ENCODE results near the gene PLSCR2. TPM values are rescaled to one million over a fixed set of nuclear protein-coding genes. Genes with fewer than 3 reads are reported as not detected.
A peak's percentile ranks its signal among the peaks of the same experiment; 100 is the strongest.
"Not testable (repeated sequence)": the region's sequence is repeated elsewhere in the genome, so short reads cannot be mapped to it uniquely, and the experiment has no call there.

The PLSCR2 gene
- polyA plus RNA-seq, 1 donor from 2014 or later, result not detected

- Mint-ChIP-seq H3K36me3 (no peaks in the 10 kb centered on the region), H3K27me3 (no peaks in the 10 kb centered on the region)
Observed at GRCh38 chr3:146468671-146469149, 651 bp downstream of the PLSCR2 start.

GRCh38 chr3:146468234-146468633 lies 1.1 kb downstream of the PLSCR2 start:
- Mint-ChIP-seq H3K27me3 (no peaks in the 10 kb centered on the region), H3K4me3 (peak overlapping the region in 2 of 4 donors; percentile 39 to 93), H3K9me3 (no peaks in the 10 kb centered on the region), H3K27ac (peak overlapping the region; percentile 31 to 91 (median 91)), H3K4me1 (peaks cover 0 to 13% (median 9%) of the 10 kb centered on the region in 3 donors), H3K36me3 (no peaks in the 10 kb centered on the region)

More at GRCh38 chr3:146468671-146469149, 651 bp downstream of the PLSCR2 start:
- peak overlapping the region; percentile 83 to 91 (median 91) for H3K27ac Mint-ChIP-seq
- H3K4me1 Mint-ChIP-seq, result peaks cover 0 to 11% (median 9%) of the 10 kb centered on the region in 3 donors
- no peaks in the 10 kb centered on the region for H3K9me3 Mint-ChIP-seq
- H3K4me3 Mint-ChIP-seq, result peak overlapping the region; percentile 86 to 93 (median 92)

- Mint-ChIP-seq H3K4me1 (peaks cover 0 to 13% (median 9%) of the 10 kb centered on the region in 3 donors), H3K4me3 (no peak overlapping the region), H3K27ac (no peak overlapping the region), H3K36me3 (no peaks in the 10 kb centered on the region), H3K9me3 (no peaks in the 10 kb centered on the region), H3K27me3 (no peaks in the 10 kb centered on the region)
Observed at GRCh38 chr3:146466604-146467003, 2.8 kb downstream of the PLSCR2 start.

DNA sequence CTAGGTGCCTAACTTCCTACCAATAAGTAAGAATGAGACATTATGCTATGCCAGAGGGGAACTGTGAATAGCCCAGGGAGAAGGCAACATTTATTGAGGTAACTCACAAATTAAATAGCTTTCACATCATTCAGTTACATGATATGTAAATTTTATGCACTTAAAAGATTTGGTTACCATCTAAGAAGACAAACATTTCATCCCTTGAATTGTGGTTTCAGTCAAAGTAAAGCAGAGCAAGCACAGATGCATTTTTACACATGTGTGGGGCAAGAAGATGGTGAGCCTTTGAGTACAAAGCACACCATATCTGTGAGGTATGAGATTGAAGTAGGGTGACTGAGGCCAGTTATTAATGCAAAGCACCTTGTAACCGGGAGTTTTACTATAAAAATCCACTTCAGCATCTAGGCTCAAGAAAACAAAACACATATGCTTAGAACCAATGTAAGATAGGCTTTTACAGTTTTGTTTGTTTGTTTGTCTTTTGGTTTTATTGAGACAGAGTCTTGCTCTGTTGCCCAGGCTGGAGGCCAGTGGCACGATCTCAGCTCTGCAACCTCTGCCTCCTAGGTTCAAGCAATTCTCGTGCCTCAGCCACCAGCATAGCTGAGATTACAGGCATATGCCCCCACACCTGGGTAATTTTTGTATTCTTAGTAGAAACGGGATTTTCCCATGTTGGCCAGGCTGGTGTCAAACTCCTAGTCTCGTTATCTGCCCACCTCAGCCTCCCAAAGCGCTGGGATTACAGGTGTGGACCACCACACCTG lies 3.5 kb downstream of the PLSCR2 start:
- Mint-ChIP-seq H3K4me1 (peaks cover 0 to 13% (median 9%) of the 10 kb centered on the region in 3 donors), H3K36me3 (no peaks in the 10 kb centered on the region), H3K4me3 (no peak overlapping the region), H3K9me3 (no peaks in the 10 kb centered on the region), H3K27ac (no peak overlapping the region), H3K27me3 (no peaks in the 10 kb centered on the region)

DNA sequence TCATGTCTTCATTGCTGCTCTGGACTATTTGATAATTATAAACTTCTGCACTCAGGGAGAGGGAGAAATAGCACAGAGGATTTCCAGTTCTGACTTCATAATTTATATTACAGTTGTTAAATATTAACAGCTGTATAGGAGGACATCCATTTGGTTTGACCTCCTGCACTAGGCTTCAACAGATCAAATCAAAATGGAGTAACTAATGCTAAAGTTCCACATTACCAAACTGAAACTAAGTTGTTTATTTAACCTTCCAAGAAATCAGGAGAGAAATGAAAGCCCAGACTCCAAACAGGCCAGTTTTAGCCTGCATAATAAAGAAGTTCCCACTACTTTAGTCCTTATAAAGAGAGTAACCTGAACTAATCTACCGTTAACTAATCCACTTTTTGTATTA lies 4.6 kb downstream of the PLSCR2 start:
- no peaks in the 10 kb centered on the region for H3K9me3 Mint-ChIP-seq
- H3K27ac Mint-ChIP-seq, result no peak overlapping the region
- no peak overlapping the region for H3K4me3 Mint-ChIP-seq
- H3K36me3 Mint-ChIP-seq, result no peaks in the 10 kb centered on the region
- H3K4me1 Mint-ChIP-seq, result peaks cover 0 to 13% (median 11%) of the 10 kb centered on the region in 3 donors
- H3K27me3 Mint-ChIP-seq, result no peaks in the 10 kb centered on the region

- H3K4me1 Mint-ChIP-seq, result peaks cover 0 to 12% (median 9%) of the 10 kb centered on the region in 3 donors
- H3K36me3 Mint-ChIP-seq, result no peaks in the 10 kb centered on the region
- no peak overlapping the region for H3K4me3 Mint-ChIP-seq
- H3K27me3 Mint-ChIP-seq, result no peaks in the 10 kb centered on the region
- H3K27ac Mint-ChIP-seq, result no peak overlapping the region
- no peaks in the 10 kb centered on the region for H3K9me3 Mint-ChIP-seq
Observed at GRCh38 chr3:146464005-146464595, 5.3 kb downstream of the PLSCR2 start.

GRCh38 chr3:146454796-146455195 lies 14.6 kb downstream of the PLSCR2 start:
- H3K4me1 Mint-ChIP-seq, result peaks cover 0 to under 1% (median 0%) of the 10 kb centered on the region in 3 donors
- H3K27ac Mint-ChIP-seq, result no peak overlapping the region
- H3K9me3 Mint-ChIP-seq, result no peaks in the 10 kb centered on the region
- H3K4me3 Mint-ChIP-seq, result no peak overlapping the region
- no peaks in the 10 kb centered on the region for H3K27me3 Mint-ChIP-seq
- no peaks in the 10 kb centered on the region for H3K36me3 Mint-ChIP-seq

- Mint-ChIP-seq H3K4me1 (peaks cover 0 to 2% (median 2%) of the 10 kb centered on the region in 3 donors), H3K27ac (no peak overlapping the region), H3K9me3 (peaks cover 2 to 16% (median 13%) of the 10 kb centered on the region in 3 donors), H3K36me3 (peaks cover 2% of the 10 kb centered on the region), H3K27me3 (peaks cover 5% of the 10 kb centered on the region), H3K4me3 (no peak overlapping the region)
Observed at GRCh38 chr3:146449613-146450012, 19.7 kb downstream of the PLSCR2 start.

DNA sequence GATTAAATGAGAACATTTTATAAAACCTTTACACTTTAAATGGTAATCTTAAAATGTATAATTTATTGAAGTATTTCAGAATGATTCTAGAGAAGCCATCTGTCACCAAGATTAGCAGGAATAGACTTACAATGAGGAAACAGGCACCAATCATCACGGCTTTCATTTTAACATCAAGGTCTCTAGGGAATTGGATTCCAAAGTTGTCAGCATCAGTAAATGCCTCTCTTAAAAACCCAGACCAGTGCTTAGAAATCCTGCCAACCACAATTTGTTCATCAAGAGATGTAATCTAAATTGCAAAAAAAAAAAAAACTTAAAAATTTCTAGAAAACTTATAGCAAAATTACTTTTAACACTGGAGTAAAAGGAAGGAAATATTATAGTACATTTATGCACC lies 20.3 kb downstream of the PLSCR2 start:
- no peak overlapping the region for H3K27ac Mint-ChIP-seq
- peaks cover 2 to 17% (median 13%) of the 10 kb centered on the region in 3 donors for H3K9me3 Mint-ChIP-seq
- H3K27me3 Mint-ChIP-seq, result peaks cover 5% of the 10 kb centered on the region
- H3K4me3 Mint-ChIP-seq, result no peak overlapping the region
- H3K36me3 Mint-ChIP-seq, result peaks cover 2% of the 10 kb centered on the region
- peaks cover 0 to 2% (median 2%) of the 10 kb centered on the region in 3 donors for H3K4me1 Mint-ChIP-seq

- Mint-ChIP-seq H3K27ac (no peak overlapping the region), H3K27me3 (peaks cover 5% of the 10 kb centered on the region), H3K4me1 (peaks cover 0 to 2% (median 2%) of the 10 kb centered on the region in 3 donors), H3K4me3 (no peak overlapping the region), H3K9me3 (peaks cover 2 to 17% (median 13%) of the 10 kb centered on the region in 3 donors), H3K36me3 (peaks cover 2% of the 10 kb centered on the region)
Observed at GRCh38 chr3:146446026-146446425, 23.3 kb downstream of the PLSCR2 start.

GRCh38 chr3:146440310-146440709 lies 29.1 kb downstream of the PLSCR2 start:
- not testable (repeated sequence) for H3K36me3 Mint-ChIP-seq, H3K4me3 Mint-ChIP-seq, H3K4me1 Mint-ChIP-seq, H3K27me3 Mint-ChIP-seq
- Mint-ChIP-seq H3K9me3 (peaks cover 0 to 11% (median 7%) of the 10 kb centered on the region in 3 donors), H3K27ac (peak overlapping the region in 1 of 3 donors; percentile 26)

- no peak overlapping the region for H3K4me3 Mint-ChIP-seq
- H3K36me3 Mint-ChIP-seq, result no peaks in the 10 kb centered on the region
- no peak overlapping the region for H3K27ac Mint-ChIP-seq
- peaks cover 0 to 1% (median 0%) of the 10 kb centered on the region in 3 donors for H3K4me1 Mint-ChIP-seq
- H3K9me3 Mint-ChIP-seq, result peaks cover 0 to 7% (median 5%) of the 10 kb centered on the region in 3 donors
- no peaks in the 10 kb centered on the region for H3K27me3 Mint-ChIP-seq
Observed at GRCh38 chr3:146432066-146432465, 37.3 kb downstream of the PLSCR2 start.

GRCh38 chr3:146431240-146431639 lies 38.1 kb downstream of the PLSCR2 start:
- no peaks in the 10 kb centered on the region for H3K36me3 Mint-ChIP-seq
- peaks cover 0 to 5% (median 0%) of the 10 kb centered on the region in 3 donors for H3K9me3 Mint-ChIP-seq
- H3K4me1 Mint-ChIP-seq, result peaks cover 0 to 1% (median 0%) of the 10 kb centered on the region in 3 donors
- H3K27ac Mint-ChIP-seq, result no peak overlapping the region
- no peak overlapping the region for H3K4me3 Mint-ChIP-seq
- no peaks in the 10 kb centered on the region for H3K27me3 Mint-ChIP-seq

DNA sequence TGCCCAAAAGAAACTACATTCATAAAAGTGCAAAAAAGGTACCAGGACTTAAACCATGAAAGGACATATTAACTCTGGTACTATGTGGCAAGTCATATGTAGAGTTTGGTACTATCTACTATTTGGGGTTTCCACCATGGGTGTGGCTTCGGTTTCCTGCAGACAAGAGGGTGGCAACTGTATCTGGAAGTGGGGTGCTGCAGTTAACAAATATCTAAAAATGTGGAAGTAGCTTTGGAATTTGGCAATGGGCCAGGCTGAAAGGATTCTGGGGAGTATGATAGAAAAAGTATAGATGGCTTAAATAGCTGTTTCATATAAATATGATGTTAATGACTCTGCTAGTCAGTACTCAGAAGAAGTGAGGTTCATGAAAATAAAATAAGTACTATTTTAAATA lies 44.0 kb downstream of the PLSCR2 start:
- Mint-ChIP-seq H3K36me3 (no peaks in the 10 kb centered on the region), H3K27me3 (no peaks in the 10 kb centered on the region), H3K9me3 (peaks cover 0 to 5% (median 2%) of the 10 kb centered on the region in 3 donors), H3K4me1 (no peaks in the 10 kb centered on the region), H3K4me3 (no peak overlapping the region), H3K27ac (no peak overlapping the region)

Data from IgD-negative memory B cell (primary cell).